ENCODE data around the gene UMAD1. TPM values are rescaled to one million over a fixed set of nuclear protein-coding genes. Genes with fewer than 3 reads are reported as not detected.
A peak's percentile ranks its signal among the peaks of the same experiment; 100 is the strongest.
"Not testable (repeated sequence)": the region's sequence is repeated elsewhere in the genome, so short reads cannot be mapped to it uniquely, and the experiment has no call there.

UMAD1 gene
- total and polyA plus RNA-seq, 2 experiments from 2014 or later: 8.4 to 12.4 TPM

- Mint-ChIP-seq H3K27me3 (ENCODE audit: insufficient read depth, low read depth, poor library complexity) (no peaks in the 10 kb centered on the region), H3K36me3 (ENCODE audit: low read depth) (no peaks in the 10 kb centered on the region), H3K4me3 (no peak overlapping the region), H3K9me3 (no peaks in the 10 kb centered on the region), H3K27ac (peak overlapping the region; percentile 39), H3K4me1 (peaks cover 10% of the 10 kb centered on the region; the same call in 2 of the 3 replicates)
- DNase-seq (ENCODE audit: low spot score) (no peak), ATAC-seq (peak; percentile 91)
- H3K4me1 ChIP-seq (ENCODE audit: insufficient read depth): 0 out of 2 replicates have a peak, but pooled peaks cover 3% of the 10 kb centered on the region
- peak overlapping the region; percentile 7; the same call in 1 of the 2 replicates for H3K27ac ChIP-seq (ENCODE audit: low read depth)
- no peaks in the 10 kb centered on the region for H3K79me2 ChIP-seq (replicated peaks; ENCODE audit: insufficient read depth)
- H4K20me1 ChIP-seq (replicated peaks; ENCODE audit: insufficient read depth): no peaks in the 10 kb centered on the region
- H3K36me3 ChIP-seq (ENCODE audit: insufficient read depth): no peaks in the 10 kb centered on the region
- H3K4me2 ChIP-seq: no peak overlapping the region
- TF ChIP-seq REST (IDR thresholded peaks at IDR 0.05; ENCODE audit: unreplicated experiment): no peak
- TF ChIP-seq NANOG (IDR thresholded peaks at IDR 0.05; ENCODE audit: borderline replicate concordance): no peak
- no peak for TF ChIP-seq CREB1 (CRISPR knock-in tag; IDR thresholded peaks at IDR 0.05; ENCODE audit: low read depth)
- TF ChIP-seq JUNB (IDR thresholded peaks at IDR 0.05; ENCODE audit: unreplicated experiment): no peak
- TF ChIP-seq ETS1 (IDR thresholded peaks at IDR 0.05): no peak
- TF ChIP-seq POLR2AphosphoS5 (IDR thresholded peaks at IDR 0.05; ENCODE audit: low read depth): no peak
- TF ChIP-seq EZH2phosphoT487 (IDR thresholded peaks at IDR 0.05; ENCODE audit: unreplicated experiment): no peak
- no peak for TF ChIP-seq ZNF331 (CRISPR knock-in tag; IDR thresholded peaks at IDR 0.05; ENCODE audit: low read depth)
- TF ChIP-seq EZH2 (IDR thresholded peaks at IDR 0.05; ENCODE audit: low read depth, unreplicated experiment): no peak
- no peak for TF ChIP-seq ZNF462 (CRISPR knock-in tag; IDR thresholded peaks at IDR 0.05)
- TF ChIP-seq ZNF114 (CRISPR knock-in tag; IDR thresholded peaks at IDR 0.05): no peak
- no peaks in the 10 kb centered on the region; the same call in 1 of the 2 replicates for H3K9me2 ChIP-seq (ENCODE audit: insufficient read depth)
- no peaks in the 10 kb centered on the region for H3K27me3 ChIP-seq (ENCODE audit: insufficient read depth)
- H2AFZ ChIP-seq: no peak overlapping the region
- no peak overlapping the region for H3K4me3 ChIP-seq
- no peaks in the 10 kb centered on the region for H3F3A ChIP-seq (replicated peaks; ENCODE audit: low read depth)
Measured at GRCh38 chr7:7803715-7804178, 163.2 kb downstream of the UMAD1 start.

- H3K4me3 Mint-ChIP-seq; H3K4me1 ChIP-seq (ENCODE audit: insufficient read depth); H4K20me1 ChIP-seq (replicated peaks; ENCODE audit: insufficient read depth); H3K79me2 ChIP-seq (replicated peaks; ENCODE audit: insufficient read depth); H3K9me3 Mint-ChIP-seq; H3K27me3 ChIP-seq (ENCODE audit: insufficient read depth); DNase-seq (ENCODE audit: low spot score); H3K36me3 ChIP-seq (ENCODE audit: insufficient read depth); H2AFZ ChIP-seq; H3K4me2 ChIP-seq; H3K9me2 ChIP-seq (ENCODE audit: insufficient read depth); H3K27ac ChIP-seq (ENCODE audit: low read depth); H3K4me3 ChIP-seq; H3F3A ChIP-seq (replicated peaks; ENCODE audit: low read depth); H3K36me3 Mint-ChIP-seq (ENCODE audit: low read depth); H3K27me3 Mint-ChIP-seq (ENCODE audit: insufficient read depth, low read depth, poor library complexity); ATAC-seq; H3K27ac Mint-ChIP-seq: not testable (repeated sequence)
- H3K4me1 Mint-ChIP-seq: peaks cover 15% of the 10 kb centered on the region; the same call in 2 of the 3 replicates
Measured at GRCh38 chr7:7804822-7805221, 164.3 kb downstream of the UMAD1 start.
